GM21367 (cell line): ENCODE data around the gene RCC2.

Experiments
- ATAC-seq: cut with Tn5 transposase; IDR thresholded peaks from one replicate; pipeline ENCODE4 v1.9.1; 2021; ENCODE audit not compliant: unreplicated experiment

Gene RCC2

GRCh38 chr1:17447501-17447992 is 8.1 kb upstream of the RCC2 start:
- no peak for ATAC-seq

GRCh38 chr1:17442841-17443240 is 3.4 kb upstream of the RCC2 start:
- no peak for ATAC-seq

DNA sequence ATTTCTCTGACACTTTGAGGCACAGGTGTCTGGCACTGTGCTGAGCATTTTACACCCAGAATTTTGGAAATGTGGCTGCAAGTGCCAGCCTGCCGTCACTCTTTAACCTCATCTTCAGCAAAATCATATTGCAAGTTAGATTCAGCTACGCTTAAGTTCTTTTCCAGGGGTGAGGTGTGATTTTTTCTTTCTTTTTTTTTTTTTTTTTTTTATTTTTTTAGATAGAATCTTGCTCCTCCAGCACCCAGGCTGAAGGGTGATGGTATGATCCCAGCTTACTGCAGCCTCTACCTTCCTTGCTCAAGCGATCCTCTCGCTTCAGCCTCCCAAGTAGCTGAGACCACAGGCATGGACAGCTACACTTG is 2.5 kb upstream of the RCC2 start:
- ATAC-seq: no peak

DNA sequence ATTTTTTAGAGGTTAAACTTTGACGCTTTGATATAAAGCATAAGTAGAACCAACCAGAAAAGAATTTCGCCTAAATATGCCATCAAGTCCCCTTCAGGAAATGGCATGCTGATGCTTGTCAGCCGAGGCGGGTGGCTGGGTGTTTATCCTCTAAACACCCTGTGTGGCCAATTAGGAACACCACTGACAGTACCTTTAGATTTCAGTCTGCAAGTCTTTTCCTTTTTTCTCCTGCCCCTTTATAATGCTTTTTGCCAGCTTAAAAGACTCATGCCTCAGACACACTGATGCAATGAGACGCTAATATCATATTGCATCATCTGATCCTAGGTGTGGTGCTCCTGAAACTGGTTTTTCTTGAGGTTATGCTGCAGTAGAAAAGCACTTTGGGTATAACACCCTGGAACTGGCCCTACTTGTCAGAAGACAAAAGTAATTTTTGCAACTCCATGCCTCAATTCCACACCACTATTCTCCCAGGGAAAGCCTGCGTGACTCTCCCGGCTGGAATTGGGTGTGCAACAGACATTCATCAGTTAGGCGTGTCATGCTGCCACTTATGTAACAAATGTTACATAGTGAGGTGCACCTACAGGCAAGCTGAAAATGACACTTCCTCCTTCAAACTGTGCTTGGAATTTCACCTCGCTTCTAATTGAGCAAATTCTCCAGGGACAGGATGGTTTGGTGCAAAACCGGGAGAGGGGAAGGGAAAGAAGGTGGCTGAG is 2.0 kb upstream of the RCC2 start:
- no peak for ATAC-seq

DNA sequence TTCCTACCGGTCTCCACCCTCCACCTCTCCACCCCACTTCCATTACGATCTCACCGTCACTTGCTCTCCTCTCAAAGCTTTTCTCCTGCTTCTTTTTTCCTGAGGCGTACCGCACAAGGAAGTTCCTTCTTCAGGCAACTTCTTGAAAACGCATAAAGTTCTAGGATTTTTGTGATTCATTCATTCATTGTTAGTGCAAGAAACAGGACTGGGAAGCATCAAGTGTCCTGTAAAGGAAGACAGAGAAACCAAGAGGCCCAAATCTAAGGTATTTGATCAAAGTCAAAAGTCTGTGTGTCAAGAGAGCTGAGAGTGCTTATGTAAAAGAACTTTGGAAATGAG is 1.3 kb upstream of the RCC2 start:
- no peak for ATAC-seq

- ATAC-seq: no peak
Observed at GRCh38 chr1:17440074-17440826, 773 bp upstream of the RCC2 start.

DNA sequence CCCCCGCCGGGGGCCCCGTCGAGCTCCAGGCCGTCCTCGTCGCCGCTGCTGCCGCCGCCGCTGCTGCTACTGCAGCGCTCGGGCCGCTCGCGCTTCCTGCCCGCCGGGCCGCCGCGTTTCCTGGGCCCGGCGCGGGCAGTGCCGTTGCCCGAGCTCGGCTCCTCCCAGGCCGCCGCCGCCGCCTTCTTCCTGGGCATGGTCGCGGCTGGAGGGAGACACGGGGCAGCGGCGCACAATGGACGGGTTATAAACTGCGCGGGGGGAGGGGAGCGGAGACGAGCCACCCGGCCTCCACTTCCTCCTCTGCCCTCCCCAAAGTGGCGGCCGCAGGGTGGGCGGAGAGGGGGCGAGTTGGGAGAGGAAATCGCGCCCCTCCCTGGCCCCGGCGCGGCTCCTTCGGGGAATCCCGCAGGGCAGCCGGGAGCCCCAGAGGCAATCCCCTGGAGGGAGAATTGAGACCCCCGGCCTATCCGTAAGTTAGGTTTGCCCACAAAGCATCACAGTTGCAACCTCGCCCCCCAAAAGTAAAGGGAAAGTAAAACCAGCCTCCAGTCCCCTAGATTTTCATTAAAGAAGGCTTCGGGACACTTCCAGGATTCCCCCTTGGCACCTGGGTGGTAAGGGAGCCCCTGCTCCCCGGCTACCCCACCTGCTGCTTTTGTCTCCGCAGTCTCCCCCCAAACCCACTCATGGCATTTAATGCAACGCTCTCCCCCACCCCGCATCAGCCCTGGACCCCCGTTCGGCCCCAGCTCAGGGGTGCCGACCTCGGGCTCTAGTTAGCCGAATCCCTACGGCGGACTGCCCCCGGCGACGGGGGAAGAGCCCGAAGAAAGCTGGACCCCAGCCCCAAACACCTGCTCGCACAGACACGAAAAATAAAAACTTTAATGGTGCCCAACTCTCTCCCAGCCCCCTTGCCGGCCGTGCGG is 893 bp downstream of the RCC2 start:
- peak; percentile 38 for ATAC-seq

GRCh38 chr1:17437580-17438317 is 1.7 kb downstream of the RCC2 start:
- peak; percentile 21 for ATAC-seq

DNA sequence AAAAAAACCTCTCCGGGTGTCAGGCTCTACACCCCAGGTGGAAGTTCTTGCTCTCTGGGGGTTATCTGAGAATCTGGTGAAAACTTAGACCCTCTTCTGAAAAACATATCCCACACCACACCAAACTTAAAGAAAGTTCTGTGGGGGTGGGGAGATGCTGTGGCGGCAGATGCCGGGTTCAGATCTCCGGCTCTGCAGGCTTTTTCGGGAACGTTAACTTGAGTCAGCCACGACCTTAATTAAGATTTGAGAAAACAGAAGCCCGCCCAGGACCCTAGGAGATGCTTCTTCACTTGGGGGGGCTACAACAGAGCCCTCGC is 2.3 kb downstream of the RCC2 start:
- no peak for ATAC-seq

DNA sequence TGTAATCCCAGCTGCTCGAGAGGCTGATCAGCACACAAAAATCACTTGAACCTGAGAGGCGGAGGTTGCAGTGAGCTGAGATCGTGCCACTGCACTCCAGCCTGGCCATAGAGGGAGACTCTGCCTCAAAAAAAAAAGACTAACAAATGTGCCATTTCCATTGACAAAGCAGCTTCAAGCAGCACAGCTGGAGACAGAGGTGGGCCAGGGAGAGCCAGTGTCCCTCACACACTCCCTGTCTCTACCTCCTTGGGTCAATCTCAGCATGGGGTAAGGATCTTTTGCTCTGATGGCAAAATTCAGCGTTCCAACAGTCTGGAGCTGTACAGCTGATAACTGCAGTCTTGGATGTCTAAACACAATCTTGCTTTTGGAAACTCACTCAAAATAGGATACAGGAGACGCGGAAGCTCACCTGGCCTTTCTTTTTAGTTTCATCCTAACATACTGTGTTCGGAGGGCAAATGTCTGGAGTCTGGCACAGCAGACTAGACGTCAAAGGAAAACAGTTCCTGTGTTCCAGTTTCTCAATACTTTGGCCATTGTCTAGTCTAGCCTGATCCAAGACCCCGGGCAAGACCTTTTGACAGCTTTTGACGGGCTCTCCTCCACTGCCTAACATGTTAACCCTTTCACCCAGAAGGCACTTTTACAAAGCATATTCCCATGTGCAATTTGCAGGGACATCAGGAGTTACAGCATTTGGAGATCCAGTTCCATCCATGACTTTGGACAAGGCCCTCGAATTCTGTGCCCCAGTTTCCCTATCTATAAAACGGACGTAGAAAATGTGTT is 2.9 kb downstream of the RCC2 start:
- ATAC-seq: no peak

- ATAC-seq: no peak
Observed at GRCh38 chr1:17434601-17435000, 4.9 kb downstream of the RCC2 start.

DNA sequence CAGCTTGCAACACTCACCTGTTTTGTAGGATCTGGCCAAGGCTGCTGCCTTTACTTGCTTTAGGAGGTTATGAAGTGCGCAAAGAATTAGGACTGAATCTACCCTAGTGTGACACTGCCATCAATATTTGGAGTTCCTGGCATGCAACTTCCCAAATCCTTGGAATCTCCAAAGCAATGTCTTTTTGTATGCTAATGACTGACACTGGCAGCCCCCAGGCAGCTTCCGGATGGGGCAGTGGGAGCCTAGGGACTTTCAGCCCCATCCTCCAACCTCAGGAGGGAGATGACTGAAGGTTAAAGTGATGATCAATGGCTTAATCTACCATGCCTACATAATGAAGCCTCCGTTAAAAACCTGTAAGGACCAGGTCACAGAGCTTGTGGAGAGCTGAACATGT is 5.5 kb downstream of the RCC2 start:
- no peak for ATAC-seq

DNA sequence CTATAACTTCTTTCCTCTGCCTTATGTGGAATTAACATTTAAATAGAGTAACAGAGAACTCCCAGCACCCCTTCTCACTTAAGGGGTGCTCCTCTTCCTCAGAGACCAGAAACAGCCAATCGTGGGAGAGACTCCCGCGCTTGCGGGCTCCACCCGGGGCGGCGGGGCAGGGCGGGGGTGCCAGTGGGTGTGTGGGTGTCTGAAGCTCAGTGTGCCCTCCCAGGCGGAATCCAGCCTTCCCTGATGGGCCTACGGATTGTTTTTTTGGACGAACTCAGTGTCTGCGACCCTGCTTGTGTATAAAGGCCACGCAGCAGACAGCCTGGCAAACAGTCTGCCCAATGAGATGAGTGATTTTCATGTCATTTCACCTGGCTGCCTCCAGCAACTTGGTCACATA is 6.2 kb downstream of the RCC2 start:
- ATAC-seq: no peak

GRCh38 chr1:17432412-17432811 is 7.1 kb downstream of the RCC2 start:
- ATAC-seq: no peak

GRCh38 chr1:17429183-17429582 is 10.3 kb downstream of the RCC2 start:
- no peak for ATAC-seq

- no peak for ATAC-seq
Observed at GRCh38 chr1:17427696-17428660, 11.5 kb downstream of the RCC2 start.

GRCh38 chr1:17425806-17426600 is 13.5 kb downstream of the RCC2 start:
- no peak for ATAC-seq

DNA sequence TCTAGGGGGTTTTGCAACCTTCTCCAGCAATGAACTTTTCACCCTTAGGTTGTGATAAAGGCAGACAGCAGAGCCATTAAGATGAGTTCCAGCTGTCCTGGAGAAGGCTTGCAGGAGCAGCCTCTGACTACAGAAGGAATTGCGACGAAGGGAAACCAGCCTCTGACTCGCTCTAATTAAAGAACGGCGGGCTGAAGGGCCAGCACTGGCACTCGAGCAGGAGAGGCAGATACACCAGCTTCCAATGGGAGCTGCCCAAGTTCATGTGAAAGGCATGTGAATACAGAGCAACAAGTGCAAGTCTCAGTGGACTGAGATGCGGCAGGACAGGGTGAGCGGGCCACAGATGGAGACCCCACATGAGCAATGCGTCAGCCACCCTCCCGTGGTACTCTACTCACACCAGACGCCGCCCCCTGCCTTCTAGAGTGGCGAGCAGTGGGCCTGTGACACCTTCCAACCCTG is 15.7 kb downstream of the RCC2 start:
- no peak for ATAC-seq
